HG03045 (cell line): ENCODE data around the gene VWA7.
A peak's percentile ranks its signal among the peaks of the same experiment; 100 is the strongest.

Experiments used
- ATAC-seq: cut with Tn5 transposase; IDR thresholded peaks from one replicate; pipeline ENCODE4 v1.9.1; 2021; ENCODE audit warnings: mild to moderate bottlenecking, moderate library complexity; ENCODE audit not compliant: unreplicated experiment

Gene VWA7

DNA sequence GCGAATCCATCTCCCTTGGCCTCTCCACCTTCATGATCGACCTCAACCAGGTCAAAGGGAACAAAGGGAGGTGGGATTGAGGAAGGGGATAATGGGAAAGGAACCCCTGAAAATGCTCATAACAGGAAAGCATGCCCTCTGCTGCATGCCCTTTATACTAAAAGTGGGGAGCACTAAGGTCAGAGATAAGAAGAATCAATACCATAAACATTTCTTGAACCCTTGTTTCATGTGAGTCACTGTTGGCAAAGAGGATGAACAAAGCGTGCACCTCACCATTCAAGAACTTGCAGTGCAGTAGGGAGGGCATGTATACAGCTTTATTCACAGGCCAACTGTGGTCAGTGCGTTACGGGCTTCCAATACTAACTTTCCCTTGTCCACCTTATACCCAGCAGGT, 16.3 kb downstream of the VWA7 start:
- ATAC-seq, result no peak

DNA sequence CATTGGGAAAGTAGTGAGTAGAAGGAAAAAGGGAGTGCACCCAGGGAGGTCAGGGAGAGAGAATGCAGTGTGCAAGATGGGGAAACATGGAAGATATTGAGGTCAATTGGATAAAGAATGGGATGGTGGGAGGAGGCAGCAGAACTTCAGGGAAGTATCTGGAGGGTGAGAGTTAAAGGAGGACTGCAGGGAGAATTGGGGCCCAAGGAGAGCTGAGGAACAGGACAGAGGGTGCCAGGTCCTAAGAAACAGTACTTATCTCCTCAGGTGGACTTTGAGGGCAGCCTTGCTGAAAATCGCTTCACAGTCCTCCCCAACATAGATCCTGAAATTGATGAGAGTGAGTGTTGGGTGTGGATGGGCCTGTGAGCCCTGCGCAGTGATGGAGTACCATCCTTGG, 18.8 kb downstream of the VWA7 start:
- ATAC-seq, result no peak

DNA sequence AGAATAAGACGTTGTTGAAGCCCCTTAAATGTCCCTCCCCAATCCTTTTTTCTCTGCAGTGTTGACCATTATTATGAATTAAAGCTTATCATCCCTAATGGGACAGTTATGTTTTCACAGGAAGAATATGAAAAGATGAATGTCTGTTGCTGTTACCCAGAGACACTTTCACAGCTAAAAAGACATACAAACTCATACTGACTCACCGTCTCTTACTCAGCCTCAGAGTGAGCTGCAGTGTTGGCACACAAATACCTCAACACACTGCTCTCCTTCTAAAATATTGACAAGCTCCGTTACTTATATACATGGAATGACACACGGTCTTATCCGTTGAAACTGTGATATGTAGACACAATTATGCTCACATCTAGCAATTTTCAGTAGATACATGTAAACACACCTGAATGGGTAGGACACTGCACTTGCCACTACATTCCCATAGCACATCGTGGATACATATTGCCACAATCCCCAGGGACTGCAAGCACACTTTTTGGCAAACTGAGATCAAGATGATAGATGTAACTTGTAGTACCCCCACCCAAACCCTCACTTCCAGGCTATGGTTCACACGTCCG, 24.3 kb downstream of the VWA7 start:
- ATAC-seq, result no peak

DNA sequence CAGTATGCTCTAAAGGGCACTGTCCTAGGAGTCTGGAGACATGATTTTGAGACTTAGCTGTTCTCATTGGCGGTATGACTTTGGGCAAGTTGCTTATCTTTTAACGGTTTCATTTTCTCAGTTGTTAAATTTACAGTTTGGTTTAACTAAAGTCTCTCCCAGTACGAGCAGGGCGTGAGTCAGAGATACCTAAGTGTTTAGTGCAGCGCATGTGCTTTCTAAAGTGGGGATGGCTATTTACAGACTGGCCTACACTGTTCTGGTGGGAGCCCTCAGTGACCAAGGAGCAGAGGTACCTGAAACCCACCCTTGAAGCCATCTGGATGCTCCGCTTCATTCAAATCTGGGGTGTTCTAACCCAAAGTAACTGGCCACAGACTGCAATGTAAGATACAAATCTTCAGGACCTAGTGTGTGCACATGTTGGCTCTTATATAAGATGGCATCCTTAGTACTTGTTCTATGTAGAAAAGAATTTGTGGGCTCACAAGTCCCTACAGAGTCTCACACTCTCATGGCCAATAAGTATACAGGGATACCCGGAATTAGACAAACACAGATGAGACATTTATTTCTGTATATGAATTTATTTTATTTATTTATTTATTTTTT, 26.6 kb downstream of the VWA7 start:
- no peak for ATAC-seq

DNA sequence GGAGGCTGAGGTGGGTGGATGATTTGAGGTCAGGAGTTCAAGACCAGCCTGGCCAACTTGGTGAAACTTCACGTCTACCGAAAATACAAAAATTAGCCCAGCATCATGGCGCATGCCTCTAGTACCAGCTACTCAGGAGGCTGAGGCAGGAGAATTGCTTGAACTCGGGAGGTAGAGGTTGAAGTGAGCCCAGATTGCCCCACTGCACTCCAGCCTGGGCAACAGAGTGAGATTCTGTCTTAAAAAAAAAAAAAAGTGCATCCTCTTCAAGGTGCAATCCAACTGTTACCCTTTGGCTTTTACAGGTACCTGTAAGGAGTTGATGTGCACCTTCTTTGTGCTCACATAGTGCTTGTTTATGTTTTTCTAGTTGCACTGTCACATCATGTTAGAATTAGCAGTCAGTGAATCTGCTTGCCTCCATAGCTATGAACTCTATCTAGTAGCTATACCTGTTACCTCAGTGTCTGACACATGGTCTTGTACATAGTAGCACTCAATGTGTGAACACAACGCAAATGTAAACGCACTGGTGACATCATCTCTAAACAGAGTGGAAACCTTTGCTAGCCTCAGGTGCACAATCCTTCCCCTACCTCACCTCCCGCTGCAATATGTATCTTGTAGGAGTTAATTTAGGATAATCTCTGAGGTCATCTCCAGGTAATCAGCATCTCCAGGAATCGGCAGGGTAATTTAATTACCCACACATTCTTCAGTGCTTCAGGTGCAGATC, 27.7 kb downstream of the VWA7 start:
- no peak for ATAC-seq

DNA sequence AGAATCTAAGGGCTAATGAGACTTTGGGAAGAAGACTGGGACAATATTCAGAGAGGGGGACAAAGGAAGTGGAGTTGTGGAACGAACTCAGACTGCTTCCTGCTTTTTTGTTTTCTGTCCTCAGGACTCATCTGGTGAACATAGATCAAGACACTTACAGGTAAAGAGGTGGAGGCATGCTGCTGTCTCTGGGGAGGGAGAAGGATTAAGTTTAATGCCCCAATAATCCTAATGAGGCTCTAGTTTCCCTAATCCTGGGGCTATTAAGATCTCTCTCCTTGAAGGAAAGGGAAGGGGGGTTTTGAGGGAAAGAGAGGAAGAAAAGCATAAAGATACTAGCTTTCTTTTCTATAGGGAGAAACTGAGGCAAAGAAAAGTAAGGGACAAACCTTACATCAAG, 32.7 kb downstream of the VWA7 start:
- no peak for ATAC-seq

DNA sequence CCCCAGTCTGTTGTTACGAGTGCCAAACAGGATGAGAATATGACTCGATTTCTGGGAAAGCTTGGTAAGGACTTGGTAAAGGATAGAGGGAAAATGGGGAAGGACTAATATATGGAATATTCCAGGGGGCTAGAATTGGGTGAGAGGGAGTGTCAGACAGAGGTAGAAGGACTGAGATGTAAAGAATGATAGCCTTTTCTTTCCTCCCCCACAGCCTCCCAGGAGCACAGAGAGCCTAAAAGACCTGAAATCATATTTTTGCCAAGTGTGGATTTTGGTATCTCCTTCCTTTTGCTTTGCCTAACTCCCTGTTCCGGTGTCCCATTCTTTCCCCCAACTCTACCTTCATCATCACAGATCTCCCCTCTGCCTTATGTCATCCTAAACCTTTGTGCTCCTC, 34.2 kb downstream of the VWA7 start:
- ATAC-seq, result no peak

DNA sequence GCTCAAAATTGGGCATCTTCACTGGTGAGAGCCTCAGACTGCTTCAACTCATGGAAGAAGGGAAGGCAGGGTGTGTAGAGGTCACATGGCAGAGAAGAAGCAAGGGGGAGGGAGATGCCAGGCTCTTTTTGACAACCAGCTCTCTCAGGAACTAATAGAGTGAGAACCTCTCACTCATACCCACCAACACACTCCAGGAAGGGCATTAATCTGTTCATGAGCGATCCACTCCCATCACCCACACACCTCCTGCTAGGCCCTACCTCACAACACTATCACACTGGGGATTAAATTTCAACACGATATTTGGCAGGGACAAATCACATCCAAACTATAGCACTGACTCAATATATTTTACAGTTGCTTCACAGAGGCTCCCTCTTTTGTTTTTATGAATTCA, 35.3 kb downstream of the VWA7 start:
- no peak for ATAC-seq

DNA sequence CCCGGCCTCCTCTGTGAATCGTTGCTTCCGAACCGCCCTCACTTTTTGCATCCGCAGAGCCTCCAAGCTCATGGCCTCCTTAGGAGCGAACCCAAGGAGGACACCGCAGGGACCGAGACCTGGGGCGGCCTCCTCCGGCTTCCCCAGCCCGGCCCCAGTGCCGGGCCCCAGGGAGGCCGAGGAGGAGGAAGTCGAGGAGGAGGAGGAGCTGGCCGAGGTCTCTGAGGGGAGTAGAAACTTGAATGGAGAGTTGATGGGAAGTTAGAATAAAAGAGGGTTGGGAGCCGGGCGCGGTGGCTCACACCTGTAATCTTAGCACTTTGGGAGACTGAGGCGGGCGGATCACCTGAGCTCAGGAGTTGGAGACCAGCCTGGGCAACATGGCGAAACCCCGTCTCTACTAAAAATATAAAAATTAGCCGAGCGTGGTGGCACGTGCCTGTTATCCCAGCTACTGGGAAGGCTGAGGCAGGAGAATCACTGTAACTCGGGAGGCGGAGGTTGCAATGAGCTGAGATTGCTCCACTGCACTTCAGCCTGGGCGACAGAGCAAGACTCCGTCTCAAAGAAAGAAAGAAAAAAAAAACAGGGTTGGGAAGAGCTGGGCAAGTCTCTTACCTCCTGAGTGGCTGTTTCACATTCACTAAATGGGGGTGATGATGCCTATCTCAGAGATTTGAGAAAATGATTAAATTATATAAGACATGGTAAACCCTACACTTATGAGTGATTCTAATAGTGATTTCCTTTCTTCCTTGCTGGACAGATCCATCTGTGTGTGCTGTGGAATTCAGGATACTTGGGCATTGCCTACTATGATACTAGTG, 36.5 kb downstream of the VWA7 start:
- ATAC-seq, result no peak

DNA sequence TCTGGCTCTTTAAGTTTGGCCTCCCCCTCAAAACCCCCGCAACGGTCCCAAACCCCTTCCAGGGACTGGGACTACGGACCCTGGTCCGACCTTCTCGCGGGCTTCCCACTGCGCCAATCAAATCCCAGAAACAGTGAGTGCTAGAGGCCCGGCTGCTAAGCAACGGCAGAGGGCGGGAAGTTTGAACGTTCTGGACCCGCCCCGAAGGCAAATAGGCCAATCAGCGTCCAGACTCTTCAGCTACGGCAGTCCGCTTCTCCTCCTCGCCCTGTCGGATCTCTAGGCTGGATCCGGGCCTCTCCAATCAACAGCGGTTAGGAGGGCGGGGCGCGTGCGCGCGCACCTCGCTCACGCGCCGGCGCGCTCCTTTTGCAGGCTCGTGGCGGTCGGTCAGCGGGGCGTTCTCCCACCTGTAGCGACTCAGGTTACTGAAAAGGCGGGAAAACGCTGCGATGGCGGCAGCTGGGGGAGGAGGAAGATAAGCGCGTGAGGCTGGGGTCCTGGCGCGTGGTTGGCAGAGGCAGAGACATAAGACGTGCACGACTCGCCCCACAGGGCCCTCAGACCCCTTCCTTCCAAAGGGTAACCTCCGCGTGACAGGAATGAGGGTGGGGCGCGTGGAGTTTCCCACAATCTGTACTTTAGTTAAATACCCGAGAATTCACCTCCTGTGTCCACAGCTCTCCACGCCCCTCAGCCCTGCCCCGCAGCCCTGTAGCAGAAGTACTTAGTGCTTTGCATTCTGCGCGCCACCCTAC, 37.3 kb downstream of the VWA7 start, which contains the start of gene MSH5:
Gene MSH5 (plus strand): TSS at position 367 of the 758 bp plus-strand sequence. CDS start 462 bp downstream, outside the sequence.
- ATAC-seq, result peak; percentile 79

DNA sequence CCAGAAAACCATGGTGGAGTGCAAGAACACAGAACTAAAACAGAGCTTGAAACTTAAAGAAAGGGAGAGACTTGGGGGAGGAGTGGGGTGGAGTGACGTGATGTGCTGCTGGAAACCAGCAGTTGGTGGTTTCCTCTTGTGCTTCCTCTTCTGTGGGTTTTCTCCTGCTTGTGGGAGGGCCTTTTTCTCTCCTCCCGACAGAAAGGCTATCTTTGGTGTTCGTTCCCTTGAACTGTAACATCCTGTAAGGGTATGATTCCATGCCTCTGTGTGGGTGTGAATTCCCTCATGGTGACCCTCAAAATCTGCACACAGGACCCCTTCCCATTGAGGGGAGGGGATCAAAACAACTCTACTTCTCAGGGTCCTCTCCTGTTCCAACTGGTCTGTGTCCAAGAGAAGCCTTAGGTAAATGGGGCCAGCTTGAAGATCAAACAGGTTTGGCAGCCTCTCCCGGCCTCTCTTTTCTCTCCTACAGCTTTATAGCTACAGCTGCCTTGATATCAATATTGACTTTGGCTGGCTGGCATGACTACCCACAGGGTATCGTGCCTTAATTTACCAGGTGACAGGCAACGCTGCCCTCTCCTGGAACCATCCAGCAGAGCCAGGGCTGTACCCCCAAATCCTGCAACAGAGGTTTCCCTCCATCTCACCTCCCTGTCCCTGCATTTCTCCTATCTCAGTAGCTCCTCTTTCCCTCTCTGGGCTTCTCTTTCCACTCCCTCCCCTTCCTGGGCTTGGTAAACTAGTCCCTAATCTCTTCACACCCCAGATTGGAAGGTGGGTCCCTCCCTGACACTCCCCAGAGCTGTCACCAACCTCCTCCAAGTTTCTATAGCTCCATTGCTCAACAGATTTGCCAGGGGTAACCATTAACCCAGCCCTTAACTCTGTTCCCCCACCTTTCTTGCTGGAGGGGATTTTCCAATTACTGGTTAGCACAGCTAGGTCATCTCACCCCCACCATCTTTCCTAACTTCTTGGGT, 38.8 kb downstream of the VWA7 start:
- no peak for ATAC-seq

DNA sequence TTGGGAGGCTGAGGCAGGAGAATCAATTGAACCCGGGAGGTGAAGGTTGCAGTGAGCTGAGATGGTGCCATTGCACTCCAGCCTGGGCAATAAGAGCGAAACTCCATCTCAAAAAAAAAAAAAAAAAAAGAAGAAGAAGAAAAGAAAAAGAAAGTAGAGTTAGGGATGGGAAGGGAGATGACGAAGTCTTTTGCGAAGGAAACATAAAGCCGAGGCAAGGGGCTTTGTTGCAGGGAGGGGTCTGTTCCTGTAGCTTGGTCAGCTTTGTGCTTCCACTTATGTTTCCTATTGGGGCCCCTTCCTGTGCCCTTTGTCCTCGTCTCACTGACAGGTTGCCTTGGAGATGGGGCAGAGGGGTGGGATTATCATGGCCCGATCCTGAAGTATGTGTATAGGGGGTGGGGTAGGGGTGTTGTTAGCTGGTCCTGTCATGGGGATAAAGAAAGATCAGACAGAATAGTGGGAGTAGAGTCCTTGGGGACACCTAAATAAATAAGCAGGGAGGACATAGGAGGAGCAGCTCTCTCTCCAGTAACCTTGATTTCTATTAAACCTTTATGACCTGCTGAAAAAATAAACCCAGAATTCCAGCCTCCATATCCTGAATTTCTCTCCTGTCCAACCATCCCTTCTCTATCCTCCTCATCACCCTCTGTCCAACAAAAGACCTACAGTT, 39.7 kb downstream of the VWA7 start:
- ATAC-seq, result no peak

DNA sequence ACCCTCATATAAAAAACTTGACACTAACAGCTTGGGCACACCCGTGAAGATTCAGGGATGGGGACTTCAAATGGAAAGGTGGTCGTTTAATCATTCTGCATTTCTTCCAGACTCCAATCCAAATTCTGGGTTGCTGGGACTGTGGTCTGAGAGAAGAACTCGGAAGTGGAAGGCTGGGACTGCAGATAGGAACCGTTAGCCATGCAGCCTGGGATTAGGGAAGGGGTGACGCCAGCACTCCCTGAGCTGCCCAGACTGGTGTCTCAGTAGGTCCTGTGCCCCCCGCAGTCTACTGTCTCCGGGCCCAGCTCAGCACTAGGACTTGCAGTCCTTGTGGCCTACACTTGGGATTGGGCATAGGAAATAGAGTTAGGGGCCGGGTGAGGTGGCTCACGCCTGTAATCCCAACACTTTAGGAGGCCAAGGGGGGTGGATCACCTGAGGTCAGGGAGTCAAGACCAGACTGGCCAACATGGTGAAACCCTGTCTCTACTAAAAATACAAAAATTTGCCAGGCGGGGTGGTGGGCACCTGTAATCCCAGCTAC, 40.3 kb downstream of the VWA7 start:
- no peak for ATAC-seq

DNA sequence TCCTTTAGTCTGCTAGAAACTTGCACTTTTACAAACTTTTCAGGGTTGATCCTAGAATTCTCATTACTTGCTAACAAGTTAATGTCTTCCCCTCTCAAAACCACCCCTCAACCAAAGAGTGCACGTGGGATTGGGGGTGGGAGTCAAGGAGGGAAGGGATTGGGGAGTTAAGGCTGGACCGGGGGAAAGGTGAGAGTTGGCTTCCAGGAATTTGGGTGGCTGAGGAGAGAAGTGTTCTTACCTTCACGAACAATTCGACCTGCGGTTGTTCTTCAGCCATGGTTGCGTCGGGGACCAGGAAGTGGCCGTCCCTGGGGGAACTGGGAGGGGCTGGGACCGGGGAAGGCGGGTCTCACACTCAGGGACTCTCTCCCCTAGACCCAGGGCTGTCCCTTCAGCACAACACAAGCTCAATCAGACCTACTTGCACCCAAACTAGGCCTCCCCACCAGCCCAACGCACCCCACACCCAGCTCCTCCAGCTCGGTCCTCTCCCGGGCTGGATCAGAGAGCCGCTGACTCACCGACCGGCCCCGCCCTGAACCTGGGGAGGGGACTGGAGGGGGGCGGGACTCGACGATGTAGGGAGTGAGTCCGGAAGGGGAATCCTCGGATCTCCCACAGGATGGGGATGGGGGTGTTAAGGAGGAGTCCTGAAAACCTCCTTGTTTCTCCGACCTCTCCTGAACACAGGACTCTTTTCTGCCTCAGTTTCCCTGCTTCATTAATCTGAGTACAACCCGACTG, 40.9 kb downstream of the VWA7 start, which contains the start of gene CLIC1:
Gene CLIC1 (minus strand): TSS at position 510 of the 747 bp plus-strand sequence. CDS start 230 bp downstream, at position 280.
- peak; percentile 33 for ATAC-seq

DNA sequence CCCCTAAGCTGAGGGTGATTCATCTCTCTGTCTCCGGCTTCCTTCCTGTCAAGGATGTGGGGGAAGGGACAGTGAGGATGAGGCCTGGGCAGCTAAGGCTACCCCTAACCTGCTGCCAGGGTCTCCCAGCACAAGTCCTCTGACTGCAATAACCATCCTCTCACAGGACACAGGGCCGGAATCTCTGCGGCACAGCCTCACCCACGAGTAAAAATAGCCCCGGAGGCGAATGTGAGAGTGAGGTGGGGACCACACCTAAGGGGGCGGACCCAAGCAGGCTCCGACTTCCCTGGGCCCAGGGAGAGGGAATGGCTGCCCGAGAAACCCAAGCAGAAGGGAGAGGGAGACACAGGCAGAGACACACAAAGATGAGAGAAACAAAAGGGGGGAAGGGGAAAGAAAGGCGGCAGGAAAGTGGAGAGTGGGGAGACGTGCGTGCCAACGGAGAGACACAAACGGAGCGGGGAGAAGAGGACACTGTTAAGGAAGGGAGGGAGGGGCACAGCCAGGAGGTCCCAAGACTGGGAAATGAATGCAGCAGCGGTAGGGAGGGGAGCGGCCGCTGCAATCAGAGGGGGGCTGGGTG, 42.2 kb downstream of the VWA7 start:
- ATAC-seq, result no peak

DNA sequence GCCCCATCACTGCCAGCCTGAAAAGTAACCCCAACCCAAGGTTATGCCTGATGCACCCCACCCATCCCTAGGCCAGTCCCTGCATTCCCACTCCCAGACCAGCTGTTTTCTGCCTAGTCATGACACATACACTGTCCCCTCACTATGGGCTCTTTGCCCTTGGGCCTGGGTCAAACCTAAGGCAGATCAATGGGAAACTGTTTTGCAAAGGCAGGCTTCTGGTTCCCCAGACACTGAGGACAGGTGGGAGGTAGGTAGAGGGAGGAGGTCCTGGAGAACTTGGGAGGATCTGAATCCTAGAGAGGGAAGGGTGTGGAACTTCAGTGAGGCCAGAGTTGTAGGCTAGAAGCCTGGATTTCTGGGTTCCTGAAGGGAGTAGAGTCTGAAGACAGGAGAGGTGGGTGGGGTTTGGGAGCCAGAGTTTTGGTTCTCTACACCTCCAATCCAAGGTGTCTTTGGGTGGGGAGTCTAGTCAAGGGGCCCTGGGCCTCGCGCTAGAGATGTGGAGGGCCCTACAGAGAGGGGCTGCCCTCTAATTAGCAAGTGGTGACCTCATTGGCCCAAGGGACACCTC, 42.8 kb downstream of the VWA7 start:
- no peak for ATAC-seq

DNA sequence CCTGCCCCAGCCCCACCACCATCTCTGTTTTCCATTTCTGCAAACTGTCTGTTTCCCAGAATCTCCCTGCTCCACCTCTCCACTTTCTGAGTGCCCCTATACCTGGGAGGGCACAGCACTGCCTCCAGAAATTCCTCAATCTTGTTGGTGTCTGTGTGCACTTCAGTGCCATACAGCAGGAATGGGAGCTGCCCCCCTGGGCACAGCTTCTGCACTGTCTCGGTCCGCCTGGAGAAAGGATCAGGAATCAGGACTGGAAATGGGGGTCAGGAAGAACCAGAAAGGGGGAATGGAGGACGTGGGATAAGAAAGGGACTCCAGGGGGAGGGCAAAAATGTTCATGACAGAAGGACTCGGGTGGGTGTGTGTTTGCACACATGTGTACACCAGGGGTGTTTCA, 43.4 kb downstream of the VWA7 start:
- ATAC-seq, result no peak
